K562 (cell line): ENCODE results near the gene ZNF316. TPM values are rescaled to one million over a fixed set of nuclear protein-coding genes. Genes with fewer than 3 reads are reported as not detected.
A peak's percentile ranks its signal among the peaks of the same experiment; 100 is the strongest.

Source experiments
- CCNT2 ChIP-seq: IDR thresholded peaks from 2 replicates; pipeline ENCODE4 v1.6.1; 2011; ENCODE audit warnings: borderline replicate concordance, low read depth, mild to moderate bottlenecking, moderate library complexity, mixed read lengths, low read length; ENCODE audit not compliant: insufficient read length; ENCODE audit errors: extremely low read depth
- ERF ChIP-seq: fragments of 450-650 bp; formaldehyde crosslinking; IDR thresholded peaks from 2 replicates; pipeline ENCODE4 v1.4.0; 2020; ENCODE audit warnings: mild to moderate bottlenecking, mixed read lengths
- MTA2 ChIP-seq: fragments of 450-650 bp; IDR thresholded peaks from 2 replicates; pipeline ENCODE4 v1.6.1; 2016; ENCODE audit warnings: low read depth
- RFX5 ChIP-seq: IDR thresholded peaks from 2 replicates; pipeline ENCODE4 v1.6.1; 2011; ENCODE audit warnings: low read depth, mild to moderate bottlenecking, improper control_type of control experiment, low read length
- RFX7 ChIP-seq: fragments of 250-450 bp; sonication (Bioruptor Pico); IDR thresholded peaks from 2 replicates; pipeline ENCODE4 v1.5.1; 2021; ENCODE audit warnings: mild to moderate bottlenecking
- SNIP1 ChIP-seq: fragments of 450-650 bp; IDR thresholded peaks from 2 replicates; pipeline ENCODE4 v1.7.1; 2017; ENCODE audit warnings: low read depth, mild to moderate bottlenecking
- polyA plus RNA-seq, 8 experiments: library from polyadenylated mRNA; depleted of rRNA in 4 of 8; stranded (reverse) in 5 of 8; unstranded in 3 of 8; fragments of >200 nt; fragmentation: Nextera tagmentation in 2 of 8; fragmentation: Illumina TruSeq in 1 of 8; extraction: Ambion mirVana in 2 of 8; extraction: Trizol in 1 of 8; gene quantifications; 2 replicates each; pipeline versions ENCODE4 v1.2.1 to v1.2.3, GENCODE V29; 2011 to 2014; ENCODE audit warnings: inconsistent platforms in 1 of 8, missing spikeins in 1 of 8
- total RNA-seq, 7 experiments: library from RNA; depleted of rRNA in 6 of 7; stranded (reverse); fragments of >200 nt in 6 of 7; fragmentation: Illumina TruSeq in 2 of 7; extraction: Trizol in 2 of 7; gene quantifications; 2 replicates each; pipeline versions ENCODE4 v1.2.1 to v1.2.3, GENCODE V29; 2011 to 2021; ENCODE audit warnings: low replicate concordance in 1 of 7
- TF ChIP-seq, protein P1 (sequence below): fragments of 450-650 bp; IDR thresholded peaks from 2 replicates; pipeline ENCODE4 v1.6.1; 2014; ENCODE audit warnings: low read depth, mild to moderate bottlenecking, moderate library complexity, borderline replicate concordance
- TF ChIP-seq, protein P2 (sequence below): conservative IDR thresholded peaks from 2 replicates; pipeline ENCODE4 v1.6.1; 2011; ENCODE audit warnings: low read depth, mild to moderate bottlenecking, low read length; ENCODE audit not compliant: control insufficient read depth
- TF ChIP-seq, protein P3 (sequence below): fragments of 450-650 bp; formaldehyde crosslinking; conservative IDR thresholded peaks from 2 replicates; pipeline ENCODE4 v1.4.0; 2022; ENCODE audit warnings: mild to moderate bottlenecking, missing genetic modification characterization
- TF ChIP-seq, protein P4 (sequence below): fragments of 450-650 bp; IDR thresholded peaks from 2 replicates; pipeline ENCODE4 v1.6.1; 2017; ENCODE audit warnings: mild to moderate bottlenecking, moderate library complexity

Gene ZNF316
- total and polyA plus RNA-seq, 9 of the 15 experiments (the other 6 are each of a cell fraction or from before 2014, with no cell fraction given): 0.10 to 34.0 (median 8.6) TPM

DNA sequence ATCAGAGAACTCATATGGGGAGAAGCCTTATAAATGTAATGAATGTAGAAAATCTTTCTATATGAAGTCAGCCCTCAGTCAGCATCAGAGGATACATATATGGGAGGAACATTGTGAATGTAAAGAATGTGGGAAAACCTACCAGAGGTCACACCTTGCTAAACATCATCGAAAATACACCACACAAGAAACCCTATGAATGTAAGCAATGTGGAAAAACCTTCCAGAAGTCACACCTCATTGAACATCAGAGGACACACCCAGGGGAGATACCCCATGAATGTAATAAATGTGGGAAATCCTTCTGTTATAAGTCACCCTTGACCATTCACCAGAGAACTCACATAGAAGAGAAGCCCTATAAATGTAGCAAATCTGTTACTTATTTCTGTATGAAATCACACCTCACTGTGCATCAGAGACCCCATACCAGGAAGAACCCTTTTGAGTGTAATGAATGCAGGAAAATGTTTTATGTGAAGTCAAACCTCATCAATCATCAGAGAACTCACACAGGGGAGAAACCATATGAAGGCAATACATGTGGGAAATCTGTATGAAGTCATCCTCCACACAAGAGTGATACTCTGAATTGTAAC lies 38.8 kb downstream of the ZNF316 start (continued):
- TF ChIP-seq, protein P1, sequence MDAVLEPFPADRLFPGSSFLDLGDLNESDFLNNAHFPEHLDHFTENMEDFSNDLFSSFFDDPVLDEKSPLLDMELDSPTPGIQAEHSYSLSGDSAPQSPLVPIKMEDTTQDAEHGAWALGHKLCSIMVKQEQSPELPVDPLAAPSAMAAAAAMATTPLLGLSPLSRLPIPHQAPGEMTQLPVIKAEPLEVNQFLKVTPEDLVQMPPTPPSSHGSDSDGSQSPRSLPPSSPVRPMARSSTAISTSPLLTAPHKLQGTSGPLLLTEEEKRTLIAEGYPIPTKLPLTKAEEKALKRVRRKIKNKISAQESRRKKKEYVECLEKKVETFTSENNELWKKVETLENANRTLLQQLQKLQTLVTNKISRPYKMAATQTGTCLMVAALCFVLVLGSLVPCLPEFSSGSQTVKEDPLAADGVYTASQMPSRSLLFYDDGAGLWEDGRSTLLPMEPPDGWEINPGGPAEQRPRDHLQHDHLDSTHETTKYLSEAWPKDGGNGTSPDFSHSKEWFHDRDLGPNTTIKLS: no peak
- TF ChIP-seq, protein P2, sequence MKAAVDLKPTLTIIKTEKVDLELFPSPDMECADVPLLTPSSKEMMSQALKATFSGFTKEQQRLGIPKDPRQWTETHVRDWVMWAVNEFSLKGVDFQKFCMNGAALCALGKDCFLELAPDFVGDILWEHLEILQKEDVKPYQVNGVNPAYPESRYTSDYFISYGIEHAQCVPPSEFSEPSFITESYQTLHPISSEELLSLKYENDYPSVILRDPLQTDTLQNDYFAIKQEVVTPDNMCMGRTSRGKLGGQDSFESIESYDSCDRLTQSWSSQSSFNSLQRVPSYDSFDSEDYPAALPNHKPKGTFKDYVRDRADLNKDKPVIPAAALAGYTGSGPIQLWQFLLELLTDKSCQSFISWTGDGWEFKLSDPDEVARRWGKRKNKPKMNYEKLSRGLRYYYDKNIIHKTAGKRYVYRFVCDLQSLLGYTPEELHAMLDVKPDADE: peak; percentile 32; the same call in 1 of the 2 replicates
- TF ChIP-seq, protein P3, sequence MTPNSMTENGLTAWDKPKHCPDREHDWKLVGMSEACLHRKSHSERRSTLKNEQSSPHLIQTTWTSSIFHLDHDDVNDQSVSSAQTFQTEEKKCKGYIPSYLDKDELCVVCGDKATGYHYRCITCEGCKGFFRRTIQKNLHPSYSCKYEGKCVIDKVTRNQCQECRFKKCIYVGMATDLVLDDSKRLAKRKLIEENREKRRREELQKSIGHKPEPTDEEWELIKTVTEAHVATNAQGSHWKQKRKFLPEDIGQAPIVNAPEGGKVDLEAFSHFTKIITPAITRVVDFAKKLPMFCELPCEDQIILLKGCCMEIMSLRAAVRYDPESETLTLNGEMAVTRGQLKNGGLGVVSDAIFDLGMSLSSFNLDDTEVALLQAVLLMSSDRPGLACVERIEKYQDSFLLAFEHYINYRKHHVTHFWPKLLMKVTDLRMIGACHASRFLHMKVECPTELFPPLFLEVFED: no peak
- TF ChIP-seq RFX5 (no peak), CCNT2 (no peak), RFX7 (CRISPR knock-in tag) (no peak), ERF (CRISPR knock-in tag) (no peak), SNIP1 (no peak), MTA2 (no peak)
- TF ChIP-seq, protein P4, sequence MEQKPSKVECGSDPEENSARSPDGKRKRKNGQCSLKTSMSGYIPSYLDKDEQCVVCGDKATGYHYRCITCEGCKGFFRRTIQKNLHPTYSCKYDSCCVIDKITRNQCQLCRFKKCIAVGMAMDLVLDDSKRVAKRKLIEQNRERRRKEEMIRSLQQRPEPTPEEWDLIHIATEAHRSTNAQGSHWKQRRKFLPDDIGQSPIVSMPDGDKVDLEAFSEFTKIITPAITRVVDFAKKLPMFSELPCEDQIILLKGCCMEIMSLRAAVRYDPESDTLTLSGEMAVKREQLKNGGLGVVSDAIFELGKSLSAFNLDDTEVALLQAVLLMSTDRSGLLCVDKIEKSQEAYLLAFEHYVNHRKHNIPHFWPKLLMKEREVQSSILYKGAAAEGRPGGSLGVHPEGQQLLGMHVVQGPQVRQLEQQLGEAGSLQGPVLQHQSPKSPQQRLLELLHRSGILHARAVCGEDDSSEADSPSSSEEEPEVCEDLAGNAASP: no peak
